Activated CD8-positive, alpha-beta memory T cell treated with anti-CD3 and anti-CD28 coated beads for 1 hour (primary cell): ENCODE results near the gene MPL.

Source experiments
- DNase-seq, 2 donors: peaks; one replicate each; pipeline ENCODE4 v3.0.0-alpha.2; 2020; ENCODE audit warnings: low read depth in 1 of 2; ENCODE audit errors: extremely low read depth in 1 of 2

Gene MPL

DNA sequence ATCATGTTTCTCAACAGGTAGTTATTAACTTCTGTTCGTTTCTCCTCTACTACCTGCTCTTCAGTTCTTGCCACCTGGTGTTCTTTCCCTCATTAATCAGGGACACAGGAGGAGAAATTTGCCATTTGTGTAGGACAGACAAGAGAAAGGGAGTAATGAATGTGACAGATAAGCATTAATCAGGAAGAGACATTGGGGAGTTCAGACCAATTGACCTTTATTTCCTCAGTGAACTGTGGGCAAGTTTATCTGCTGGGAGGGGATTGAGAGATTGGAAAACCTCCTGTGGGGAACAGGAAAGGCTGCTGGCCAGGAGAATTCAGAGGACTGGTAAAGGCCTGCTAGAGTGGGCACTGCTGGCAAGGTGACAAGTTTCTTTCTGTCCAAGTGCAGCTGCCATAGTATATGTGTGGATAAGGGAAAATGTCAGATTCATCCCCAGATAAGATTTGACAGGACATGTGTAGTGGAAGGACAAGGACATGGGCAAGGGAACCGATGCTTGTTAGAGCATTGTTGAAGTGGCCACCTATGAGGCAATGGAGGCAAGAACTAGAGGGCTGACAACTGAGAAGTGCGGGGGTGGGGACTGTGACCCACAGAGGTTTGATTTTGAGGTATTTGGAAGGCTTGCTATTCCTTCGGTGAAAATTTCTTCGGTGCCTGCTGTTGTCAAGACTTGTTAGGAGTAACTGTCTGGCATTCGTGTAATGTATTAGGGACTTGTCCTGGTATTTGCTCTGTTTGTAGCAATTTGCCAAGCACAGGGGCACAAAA is 64.7 kb downstream of the MPL start:
- DNase-seq = no peak
